Endothelial cell of umbilical vein (primary cell): ENCODE data around the gene UBE2L6. TPM values are rescaled to one million over a fixed set of nuclear protein-coding genes. Genes with fewer than 3 reads are reported as not detected.

ENCODE experiments used
- BruUV-seq: library from RNA; stranded (reverse); fragments of 400-500 nt; replicated peaks from 2 replicates; lab custom pipeline; 2021; lab: Mats Ljungman, UMichigan
- CTCF ChIA-PET: fragments of 300-600, 350-600 bp; sonication (Branson Sonifier 250); formaldehyde crosslinking; loops from one replicate; lab custom pipeline; 2021; ENCODE audit warnings: antibody characterized with exemption, inconsistent platforms; lab: Charles Lee
- POLR2A ChIA-PET: fragments of 300-600, 350-600 bp; sonication (Branson Sonifier 250); formaldehyde crosslinking; loops from one replicate; lab custom pipeline; 2021; ENCODE audit warnings: antibody characterized with exemption, inconsistent platforms; lab: Charles Lee
- DNase-seq: peaks from one replicate; pipeline ENCODE4 v3.0.0-alpha.2; 2011; ENCODE audit warnings: low read depth, low spot score
- FAIRE-seq: peaks from 2 replicates; lab custom pipeline; 2011; peaks lifted over from hg19 to GRCh38; lab: Jason Lieb, UNC
- H2AFZ ChIP-seq: 2 replicates; pipeline ENCODE4 v1.6.0; 2012; ENCODE audit warnings: low read depth, low read length, control low read depth, inconsistent platforms
- H3K27ac ChIP-seq: 2 replicates; pipeline ENCODE4 v1.5.1; 2011; ENCODE audit warnings: low read depth, mild to moderate bottlenecking, control low read depth, low read length, moderate library complexity; ENCODE audit not compliant: insufficient read depth
- H3K27me3 ChIP-seq, 2 experiments: 2 replicates each; pipeline versions ENCODE4 v1.6.0 to v1.6.1; 2011; ENCODE audit warnings: low read length in 2 of 2, mixed read lengths in 1 of 2; ENCODE audit not compliant: control insufficient read depth in 2 of 2, insufficient read depth in 2 of 2
- H3K36me3 ChIP-seq, 2 experiments: 2 replicates in 1 of 2; 3 replicates in 1 of 2; pipeline ENCODE4 v1.5.1; 2011; ENCODE audit warnings: low read length in 2 of 2, mild to moderate bottlenecking in 1 of 2, moderate library complexity in 1 of 2; ENCODE audit not compliant: control insufficient read depth in 2 of 2, insufficient read depth in 2 of 2; ENCODE audit errors: extremely low read depth in 1 of 2
- H3K4me1 ChIP-seq: 3 replicates; pipeline ENCODE4 v1.5.1; 2011; ENCODE audit warnings: mild to moderate bottlenecking, low read length; ENCODE audit not compliant: control insufficient read depth, insufficient read depth; ENCODE audit errors: extremely low read depth
- H3K4me2 ChIP-seq: 2 replicates; pipeline ENCODE4 v1.6.1; 2011; ENCODE audit warnings: low read length, control low read depth, mixed read lengths; ENCODE audit not compliant: insufficient read depth
- H3K4me3 ChIP-seq, 3 experiments: fragments of 200-600 bp in 1 of 3; sonication (generic), shearing (Covaris generic) in 1 of 3; replicated peaks in 1 of 3; 2 replicates each; pipeline ENCODE4 v1.5.1; 2011 to 2016; ENCODE audit warnings: control low read depth in 3 of 3, low read length in 3 of 3, mild to moderate bottlenecking in 2 of 3, inconsistent platforms in 1 of 3, low read depth in 1 of 3, moderate library complexity in 1 of 3; ENCODE audit not compliant: insufficient read depth in 1 of 3
- H3K79me2 ChIP-seq: 2 replicates; pipeline ENCODE4 v1.6.0; 2012; ENCODE audit warnings: low read length, inconsistent platforms; ENCODE audit not compliant: control insufficient read depth, insufficient read depth
- H3K9ac ChIP-seq: replicated peaks from 2 replicates; pipeline ENCODE3; 2011; ENCODE audit warnings: low read length, control low read depth; ENCODE audit not compliant: insufficient read depth; ENCODE audit errors: extremely low read depth
- H3K9me1 ChIP-seq: replicated peaks from 3 replicates; pipeline ENCODE4 v1.6.0; 2011; ENCODE audit warnings: mild to moderate bottlenecking, low read length; ENCODE audit not compliant: control insufficient read depth, insufficient read depth; ENCODE audit errors: extremely low read depth
- H3K9me3 ChIP-seq: replicated peaks from 2 replicates; pipeline ENCODE4 v1.5.1; 2012; ENCODE audit warnings: low read length, inconsistent platforms; ENCODE audit not compliant: control insufficient read depth, insufficient read depth
- H4K20me1 ChIP-seq: replicated peaks from 2 replicates; pipeline ENCODE3; 2011; ENCODE audit warnings: mild to moderate bottlenecking, low read length; ENCODE audit not compliant: control insufficient read depth, insufficient read depth; ENCODE audit errors: extremely low read depth
- EZH2 ChIP-seq: IDR thresholded peaks from 2 replicates; pipeline ENCODE4 v1.6.1; 2012; ENCODE audit warnings: borderline replicate concordance, low read depth, mild to moderate bottlenecking, moderate library complexity, low read length, inconsistent platforms; ENCODE audit not compliant: severe bottlenecking
- FOS ChIP-seq: IDR thresholded peaks from 2 replicates; pipeline ENCODE4 v1.6.1; 2011; ENCODE audit warnings: mild to moderate bottlenecking, low read length, moderate library complexity, borderline replicate concordance; ENCODE audit not compliant: insufficient read depth
- GATA2 ChIP-seq: IDR thresholded peaks from 2 replicates; pipeline ENCODE4 v1.7.0; 2011; ENCODE audit warnings: low read depth, mild to moderate bottlenecking, moderate library complexity, mixed read lengths, low read length; ENCODE audit not compliant: insufficient read length, insufficient read depth
- JUN ChIP-seq: IDR thresholded peaks from 2 replicates; pipeline ENCODE4 v1.6.1; 2011; ENCODE audit warnings: borderline replicate concordance, low read depth; ENCODE audit not compliant: insufficient read length, insufficient read depth
- MYC ChIP-seq: IDR thresholded peaks from one replicate; pipeline ENCODE4 v1.6.1; 2011; ENCODE audit warnings: mild to moderate bottlenecking, low read depth, low read length
- POLR2A ChIP-seq: IDR thresholded peaks from 2 replicates; pipeline ENCODE4 v1.6.1; 2012; ENCODE audit warnings: low read depth, mild to moderate bottlenecking, control low read depth, low read length
- POLR2AphosphoS5 ChIP-seq: IDR thresholded peaks from 2 replicates; pipeline ENCODE4 v1.6.1; 2012; ENCODE audit warnings: low read depth, mild to moderate bottlenecking, control low read depth, low read length, moderate library complexity; ENCODE audit not compliant: insufficient read depth
- dilution Hi-C: fragments of 300-500 bp; cut with MboI; formaldehyde crosslinking; loops from one replicate; pipeline ENCODE4 v1.15.0; 2019; ENCODE audit warnings: low sequenced_read_pairs; ENCODE audit not compliant: extremely low pct_ligation_motif_present
- intact Hi-C: fragments of 100-400 bp; cut with micrococcal nuclease; formaldehyde crosslinking; loops from one replicate; pipeline ENCODE4 v1.10.0; 2022
- polyA plus RNA-seq, 4 experiments: library from polyadenylated mRNA; depleted of rRNA in 3 of 4; stranded (reverse) in 3 of 4; unstranded in 1 of 4; fragments of >200 nt; gene quantifications; 2 replicates each; pipeline versions ENCODE4 v1.2.1 to v1.2.3, GENCODE V29; 2011 to 2012; ENCODE audit warnings: missing spikeins in 1 of 4
- total RNA-seq: library from RNA; stranded (reverse); gene quantifications from 2 replicates; pipeline ENCODE4 v1.2.3, GENCODE V29; 2021
- TF ChIP-seq, protein P1 (sequence below): IDR thresholded peaks from 2 replicates; pipeline ENCODE4 v1.6.1; 2011; ENCODE audit not compliant: insufficient read depth, insufficient read length
- TF ChIP-seq, protein P2 (sequence below), 2 donors: IDR thresholded peaks; 1 replicate in 1 of 2; 2 replicates in 1 of 2; pipeline ENCODE4 v1.5.1; 2011; ENCODE audit warnings: low read length in 2 of 2, mild to moderate bottlenecking in 2 of 2, moderate library complexity in 2 of 2, control low read depth in 1 of 2, inconsistent platforms in 1 of 2, low read depth in 1 of 2; ENCODE audit not compliant: insufficient read depth in 1 of 2; ENCODE audit errors: extremely low read depth in 1 of 2

UBE2L6 gene
- total and polyA plus RNA-seq, 2 donors (not counting 3 experiments of a cell fraction or from before 2014, with no cell fraction given), result 22.3 to 25.2 TPM

- H3K4me2 ChIP-seq, result no peak overlapping the region
- no TSS peak for BruUV-seq
- FAIRE-seq (no peak), DNase-seq (no peak)
- ChIA-PET CTCF (interaction anchor here (1.0 to 1.7 kb wide), 4 partner anchors 9 to 48 kb away, joined by 3 to 7 read pairs (median 3); no protein-coding TSS in a partner anchor), POLR2A (no interaction called here)
- H3K36me3 ChIP-seq, result no peaks in the 10 kb centered on the region
- TF ChIP-seq, protein P1, sequence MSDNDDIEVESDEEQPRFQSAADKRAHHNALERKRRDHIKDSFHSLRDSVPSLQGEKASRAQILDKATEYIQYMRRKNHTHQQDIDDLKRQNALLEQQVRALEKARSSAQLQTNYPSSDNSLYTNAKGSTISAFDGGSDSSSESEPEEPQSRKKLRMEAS, result no peak
- TF ChIP-seq FOS, result no peak
- TF ChIP-seq MYC, result no peak
- no peak for TF ChIP-seq EZH2
- TF ChIP-seq POLR2AphosphoS5, result no peak
- TF ChIP-seq JUN, result no peak
- TF ChIP-seq, protein P2, sequence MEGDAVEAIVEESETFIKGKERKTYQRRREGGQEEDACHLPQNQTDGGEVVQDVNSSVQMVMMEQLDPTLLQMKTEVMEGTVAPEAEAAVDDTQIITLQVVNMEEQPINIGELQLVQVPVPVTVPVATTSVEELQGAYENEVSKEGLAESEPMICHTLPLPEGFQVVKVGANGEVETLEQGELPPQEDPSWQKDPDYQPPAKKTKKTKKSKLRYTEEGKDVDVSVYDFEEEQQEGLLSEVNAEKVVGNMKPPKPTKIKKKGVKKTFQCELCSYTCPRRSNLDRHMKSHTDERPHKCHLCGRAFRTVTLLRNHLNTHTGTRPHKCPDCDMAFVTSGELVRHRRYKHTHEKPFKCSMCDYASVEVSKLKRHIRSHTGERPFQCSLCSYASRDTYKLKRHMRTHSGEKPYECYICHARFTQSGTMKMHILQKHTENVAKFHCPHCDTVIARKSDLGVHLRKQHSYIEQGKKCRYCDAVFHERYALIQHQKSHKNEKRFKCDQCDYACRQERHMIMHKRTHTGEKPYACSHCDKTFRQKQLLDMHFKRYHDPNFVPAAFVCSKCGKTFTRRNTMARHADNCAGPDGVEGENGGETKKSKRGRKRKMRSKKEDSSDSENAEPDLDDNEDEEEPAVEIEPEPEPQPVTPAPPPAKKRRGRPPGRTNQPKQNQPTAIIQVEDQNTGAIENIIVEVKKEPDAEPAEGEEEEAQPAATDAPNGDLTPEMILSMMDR (IDR thresholded peaks at IDR 0.05; ENCODE audit: extremely low read depth in 1 of 2, insufficient read depth in 1 of 2, low read depth in 1 of 2, low read length in 2 of 2), result no peak
- TF ChIP-seq GATA2, result no peak
- TF ChIP-seq POLR2A, result no peak
- H3K9ac ChIP-seq, result no peak overlapping the region
- no peak overlapping the region for H3K27ac ChIP-seq
- no peaks in the 10 kb centered on the region for H3K79me2 ChIP-seq
- peaks cover 22 to 31% of the 10 kb centered on the region in 2 experiments for H3K27me3 ChIP-seq
- intact Hi-C loops, result no loop called here
- H2AFZ ChIP-seq, result no peak overlapping the region
- H3K4me1 ChIP-seq, result no peaks in the 10 kb centered on the region
- dilution Hi-C loops, result no loop called here
- no peaks in the 10 kb centered on the region for H4K20me1 ChIP-seq
- no peaks in the 10 kb centered on the region for H3K9me3 ChIP-seq
- no peak overlapping the region for H3K4me3 ChIP-seq
- H3K9me1 ChIP-seq, result no peaks in the 10 kb centered on the region
Measured at GRCh38 chr11:57596266-57596885, 28.9 kb upstream of the UBE2L6 start.
